Caki2 (cell line): Measurements from ENCODE around the gene NME7. TPM values are rescaled to one million over a fixed set of nuclear protein-coding genes. Genes with fewer than 3 reads are reported as not detected.

Experiments used
- DNase-seq: peaks from one replicate; pipeline ENCODE4 v3.0.0-alpha.2; 2015; ENCODE audit warnings: low read depth
- in situ Hi-C: cut with HindIII; loops from 2 replicates; pipeline ENCODE4 v1.10.0; 2016; ENCODE audit warnings: low sequenced_read_pairs, low pct_unique_long_range_greater_than_20kb, mixed read lengths
- total RNA-seq: library from RNA; depleted of rRNA; stranded (reverse); fragments of >200 nt; shearing (Covaris generic); gene quantifications from 2 replicates; pipeline ENCODE4 v1.2.3, GENCODE V29; 2014; ENCODE audit warnings: low replicate concordance; rRNA removed

The NME7 gene
- total RNA-seq, 1 experiment from 2014 or later, result 7.8 TPM

GRCh38 chr1:169089776-169090175, 277.8 kb downstream of the NME7 start:
- no peak for DNase-seq
- in situ Hi-C loops, result no loop called here

- in situ Hi-C loops, result no loop called here
- no peak for DNase-seq
These were observed 279.7 kb downstream of the NME7 start for GRCh38 chr1:169087876-169088275.

GRCh38 chr1:169086603-169087455, 280.8 kb downstream of the NME7 start:
- in situ Hi-C loops, result no loop called here
- DNase-seq, result peak; percentile 50

GRCh38 chr1:169085911-169086310, 281.7 kb downstream of the NME7 start:
- no peak for DNase-seq
- in situ Hi-C loops, result no loop called here

Other genes with a start within 250 kb of the NME7 start
- gene BLZF1, start 398 bp upstream of the NME7 start, total RNA-seq, result 23.6 and 25.7 TPM in 2 replicates
- not detected in 2 replicates for gene CCDC181, start 59.7 kb upstream of the NME7 start, total RNA-seq
- 6.2 and 7.1 TPM in 2 replicates for gene SLC19A2, start 118.1 kb upstream of the NME7 start, total RNA-seq
- not detected in 2 replicates for gene F5, start 218.7 kb upstream of the NME7 start, total RNA-seq